ENCODE measurements around the gene MRPL18. TPM values are rescaled to one million over a fixed set of nuclear protein-coding genes. Genes with fewer than 3 reads are reported as not detected.

MRPL18 gene
- total and polyA plus RNA-seq, 9 of the 15 experiments (the other 6 are each of a cell fraction or from before 2014, with no cell fraction given), result 149 to 456 (median 196) TPM

DNA sequence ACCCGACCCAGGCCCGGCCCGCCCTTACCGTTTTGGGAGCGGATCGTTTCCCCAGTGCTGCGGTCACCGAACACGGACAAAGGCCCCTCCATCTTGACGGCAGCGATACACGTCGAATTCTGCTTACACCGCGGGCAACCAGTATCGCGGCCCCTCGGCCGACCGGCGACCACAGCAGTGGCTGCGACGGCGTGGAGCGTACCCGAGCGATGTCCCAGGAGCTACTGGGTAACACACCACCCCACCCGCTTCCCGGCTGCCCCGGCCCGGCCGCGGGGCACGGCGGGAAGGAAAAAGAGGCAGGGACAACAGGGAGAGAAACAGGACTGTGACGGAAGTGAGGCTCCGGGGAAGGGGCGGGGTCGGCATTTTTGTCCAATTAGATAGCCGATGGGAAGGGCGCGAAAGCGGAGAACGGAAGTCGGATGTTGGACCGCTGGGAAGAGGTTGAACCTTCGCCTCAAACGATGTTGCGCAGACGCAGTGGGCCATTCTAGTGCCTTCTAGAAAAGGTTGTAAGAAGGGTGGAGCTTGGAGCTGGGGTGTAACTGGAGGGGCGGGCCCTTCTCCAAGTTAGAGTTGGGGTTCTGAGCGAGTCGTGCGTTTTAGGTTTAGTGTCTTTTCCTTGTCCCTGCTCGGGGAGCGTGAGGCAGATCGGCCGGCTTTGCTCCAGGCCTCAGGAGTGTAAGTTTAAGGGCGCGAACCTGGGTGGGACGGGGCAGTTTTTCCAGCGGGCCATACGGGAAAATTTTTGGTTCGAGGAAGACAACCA, 704 bp upstream of the MRPL18 start, which contains the start of gene TCP1 (continued):
- TF ChIP-seq E2F3 (CRISPR knock-in tag; IDR thresholded peaks at IDR 0.05) (0 out of 2 replicates have a peak, but pooled peaks have one; percentile 61), HDAC3 (IDR thresholded peaks at IDR 0.05; ENCODE audit: borderline replicate concordance, partially characterized antibody) (no peak), CC2D1A (IDR thresholded peaks at IDR 0.05) (no peak), CREM (IDR thresholded peaks at IDR 0.05; ENCODE audit: low read depth) (peak; percentile 80), BRD4 (IDR thresholded peaks at IDR 0.05) (0 out of 2 replicates have a peak, but pooled peaks have one; percentile 33), DMBX1 (CRISPR knock-in tag; IDR thresholded peaks at IDR 0.05; ENCODE audit: borderline replicate concordance) (peak; percentile 63), ZNF140 (CRISPR knock-in tag; IDR thresholded peaks at IDR 0.05) (no peak), ZNF830 (CRISPR knock-in tag; IDR thresholded peaks at IDR 0.05) (no peak), SMARCE1 (IDR thresholded peaks at IDR 0.05) (no peak), PHB (CRISPR knock-in tag; IDR thresholded peaks at IDR 0.05) (0 out of 2 replicates have a peak, but pooled peaks have one; percentile 36), TAF9B (IDR thresholded peaks at IDR 0.05; ENCODE audit: partially characterized antibody) (peak; percentile 92), SNIP1 (IDR thresholded peaks at IDR 0.05; ENCODE audit: low read depth) (no peak)
- TF ChIP-seq, protein P1, sequence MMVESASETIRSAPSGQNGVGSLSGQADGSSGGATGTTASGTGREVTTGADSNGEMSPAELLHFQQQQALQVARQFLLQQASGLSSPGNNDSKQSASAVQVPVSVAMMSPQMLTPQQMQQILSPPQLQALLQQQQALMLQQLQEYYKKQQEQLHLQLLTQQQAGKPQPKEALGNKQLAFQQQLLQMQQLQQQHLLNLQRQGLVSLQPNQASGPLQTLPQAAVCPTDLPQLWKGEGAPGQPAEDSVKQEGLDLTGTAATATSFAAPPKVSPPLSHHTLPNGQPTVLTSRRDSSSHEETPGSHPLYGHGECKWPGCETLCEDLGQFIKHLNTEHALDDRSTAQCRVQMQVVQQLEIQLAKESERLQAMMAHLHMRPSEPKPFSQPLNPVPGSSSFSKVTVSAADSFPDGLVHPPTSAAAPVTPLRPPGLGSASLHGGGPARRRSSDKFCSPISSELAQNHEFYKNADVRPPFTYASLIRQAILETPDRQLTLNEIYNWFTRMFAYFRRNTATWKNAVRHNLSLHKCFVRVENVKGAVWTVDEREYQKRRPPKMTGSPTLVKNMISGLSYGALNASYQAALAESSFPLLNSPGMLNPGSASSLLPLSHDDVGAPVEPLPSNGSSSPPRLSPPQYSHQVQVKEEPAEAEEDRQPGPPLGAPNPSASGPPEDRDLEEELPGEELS (CRISPR knock-in tag; IDR thresholded peaks at IDR 0.05; ENCODE audit: borderline replicate concordance), result no peak
- TF ChIP-seq, protein P2, sequence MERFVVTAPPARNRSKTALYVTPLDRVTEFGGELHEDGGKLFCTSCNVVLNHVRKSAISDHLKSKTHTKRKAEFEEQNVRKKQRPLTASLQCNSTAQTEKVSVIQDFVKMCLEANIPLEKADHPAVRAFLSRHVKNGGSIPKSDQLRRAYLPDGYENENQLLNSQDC (CRISPR knock-in tag; IDR thresholded peaks at IDR 0.05), result 0 out of 2 replicates have a peak, but pooled peaks have one; percentile 70
- TF ChIP-seq, protein P3, sequence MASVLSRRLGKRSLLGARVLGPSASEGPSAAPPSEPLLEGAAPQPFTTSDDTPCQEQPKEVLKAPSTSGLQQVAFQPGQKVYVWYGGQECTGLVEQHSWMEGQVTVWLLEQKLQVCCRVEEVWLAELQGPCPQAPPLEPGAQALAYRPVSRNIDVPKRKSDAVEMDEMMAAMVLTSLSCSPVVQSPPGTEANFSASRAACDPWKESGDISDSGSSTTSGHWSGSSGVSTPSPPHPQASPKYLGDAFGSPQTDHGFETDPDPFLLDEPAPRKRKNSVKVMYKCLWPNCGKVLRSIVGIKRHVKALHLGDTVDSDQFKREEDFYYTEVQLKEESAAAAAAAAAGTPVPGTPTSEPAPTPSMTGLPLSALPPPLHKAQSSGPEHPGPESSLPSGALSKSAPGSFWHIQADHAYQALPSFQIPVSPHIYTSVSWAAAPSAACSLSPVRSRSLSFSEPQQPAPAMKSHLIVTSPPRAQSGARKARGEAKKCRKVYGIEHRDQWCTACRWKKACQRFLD (CRISPR knock-in tag; IDR thresholded peaks at IDR 0.05), result peak; percentile 66; the same call in 1 of the 2 replicates
- TF ChIP-seq, protein P4, sequence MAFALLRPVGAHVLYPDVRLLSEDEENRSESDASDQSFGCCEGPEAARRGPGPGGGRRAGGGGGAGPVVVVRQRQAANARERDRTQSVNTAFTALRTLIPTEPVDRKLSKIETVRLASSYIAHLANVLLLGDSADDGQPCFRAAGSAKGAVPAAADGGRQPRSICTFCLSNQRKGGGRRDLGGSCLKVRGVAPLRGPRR (CRISPR knock-in tag; IDR thresholded peaks at IDR 0.05), result no peak
- TF ChIP-seq, protein P5, sequence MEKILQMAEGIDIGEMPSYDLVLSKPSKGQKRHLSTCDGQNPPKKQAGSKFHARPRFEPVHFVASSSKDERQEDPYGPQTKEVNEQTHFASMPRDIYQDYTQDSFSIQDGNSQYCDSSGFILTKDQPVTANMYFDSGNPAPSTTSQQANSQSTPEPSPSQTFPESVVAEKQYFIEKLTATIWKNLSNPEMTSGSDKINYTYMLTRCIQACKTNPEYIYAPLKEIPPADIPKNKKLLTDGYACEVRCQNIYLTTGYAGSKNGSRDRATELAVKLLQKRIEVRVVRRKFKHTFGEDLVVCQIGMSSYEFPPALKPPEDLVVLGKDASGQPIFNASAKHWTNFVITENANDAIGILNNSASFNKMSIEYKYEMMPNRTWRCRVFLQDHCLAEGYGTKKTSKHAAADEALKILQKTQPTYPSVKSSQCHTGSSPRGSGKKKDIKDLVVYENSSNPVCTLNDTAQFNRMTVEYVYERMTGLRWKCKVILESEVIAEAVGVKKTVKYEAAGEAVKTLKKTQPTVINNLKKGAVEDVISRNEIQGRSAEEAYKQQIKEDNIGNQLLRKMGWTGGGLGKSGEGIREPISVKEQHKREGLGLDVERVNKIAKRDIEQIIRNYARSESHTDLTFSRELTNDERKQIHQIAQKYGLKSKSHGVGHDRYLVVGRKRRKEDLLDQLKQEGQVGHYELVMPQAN (IDR thresholded peaks at IDR 0.05; ENCODE audit: borderline replicate concordance), result peak; percentile 69; the same call in 1 of the 2 replicates
- TF ChIP-seq, protein P6, sequence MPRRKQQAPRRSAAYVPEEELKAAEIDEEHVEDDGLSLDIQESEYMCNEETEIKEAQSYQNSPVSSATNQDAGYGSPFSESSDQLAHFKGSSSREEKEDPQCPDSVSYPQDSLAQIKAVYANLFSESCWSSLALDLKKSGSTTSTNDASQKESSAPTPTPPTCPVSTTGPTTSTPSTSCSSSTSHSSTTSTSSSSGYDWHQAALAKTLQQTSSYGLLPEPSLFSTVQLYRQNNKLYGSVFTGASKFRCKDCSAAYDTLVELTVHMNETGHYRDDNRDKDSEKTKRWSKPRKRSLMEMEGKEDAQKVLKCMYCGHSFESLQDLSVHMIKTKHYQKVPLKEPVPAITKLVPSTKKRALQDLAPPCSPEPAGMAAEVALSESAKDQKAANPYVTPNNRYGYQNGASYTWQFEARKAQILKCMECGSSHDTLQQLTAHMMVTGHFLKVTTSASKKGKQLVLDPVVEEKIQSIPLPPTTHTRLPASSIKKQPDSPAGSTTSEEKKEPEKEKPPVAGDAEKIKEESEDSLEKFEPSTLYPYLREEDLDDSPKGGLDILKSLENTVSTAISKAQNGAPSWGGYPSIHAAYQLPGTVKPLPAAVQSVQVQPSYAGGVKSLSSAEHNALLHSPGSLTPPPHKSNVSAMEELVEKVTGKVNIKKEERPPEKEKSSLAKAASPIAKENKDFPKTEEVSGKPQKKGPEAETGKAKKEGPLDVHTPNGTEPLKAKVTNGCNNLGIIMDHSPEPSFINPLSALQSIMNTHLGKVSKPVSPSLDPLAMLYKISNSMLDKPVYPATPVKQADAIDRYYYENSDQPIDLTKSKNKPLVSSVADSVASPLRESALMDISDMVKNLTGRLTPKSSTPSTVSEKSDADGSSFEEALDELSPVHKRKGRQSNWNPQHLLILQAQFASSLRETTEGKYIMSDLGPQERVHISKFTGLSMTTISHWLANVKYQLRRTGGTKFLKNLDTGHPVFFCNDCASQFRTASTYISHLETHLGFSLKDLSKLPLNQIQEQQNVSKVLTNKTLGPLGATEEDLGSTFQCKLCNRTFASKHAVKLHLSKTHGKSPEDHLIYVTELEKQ (CRISPR knock-in tag; IDR thresholded peaks at IDR 0.05), result peak; percentile 25; the same call in 1 of the 2 replicates

All from K562 (cell line).